ENCODE measurements around the gene HOXD10.

The HOXD10 gene

GRCh38 chr2:176146645-176147044, 30.1 kb downstream of the HOXD10 start:
- Histone ChIP-seq H3K27ac (ENCODE audit: poor library complexity, severe bottlenecking) (no peak overlapping the region), H3K27me3 (ENCODE audit: insufficient read depth, poor library complexity, severe bottlenecking) (no peaks in the 10 kb centered on the region), H3K36me3 (ENCODE audit: low read depth) (no peaks in the 10 kb centered on the region), H3K4me1 (ENCODE audit: insufficient read depth, poor library complexity, severe bottlenecking) (no peaks in the 10 kb centered on the region), H3K4me3 (ENCODE audit: severe bottlenecking) (no peak overlapping the region), H3K9me3 (ENCODE audit: severe bottlenecking) (no peaks in the 10 kb centered on the region)
- ATAC-seq (ENCODE audit: low read depth) (no peak), DNase-seq (ENCODE audit: low spot score) (no peak)
- no peak for TF ChIP-seq CTCF (IDR thresholded peaks at IDR 0.05; ENCODE audit: poor library complexity, severe bottlenecking)

- H3K9me3 ChIP-seq (ENCODE audit: severe bottlenecking) = no peaks in the 10 kb centered on the region
- DNase-seq (ENCODE audit: low spot score) = no peak
- ATAC-seq (ENCODE audit: low read depth) = no peak
- no peak overlapping the region for H3K4me3 ChIP-seq (ENCODE audit: severe bottlenecking)
- no peaks in the 10 kb centered on the region for H3K36me3 ChIP-seq (ENCODE audit: low read depth)
- H3K27ac ChIP-seq (ENCODE audit: poor library complexity, severe bottlenecking) = no peak overlapping the region
- no peaks in the 10 kb centered on the region for H3K27me3 ChIP-seq (ENCODE audit: insufficient read depth, poor library complexity, severe bottlenecking)
- no peaks in the 10 kb centered on the region for H3K4me1 ChIP-seq (ENCODE audit: insufficient read depth, poor library complexity, severe bottlenecking)
- no peak for TF ChIP-seq CTCF (IDR thresholded peaks at IDR 0.05; ENCODE audit: poor library complexity, severe bottlenecking)
Measured at GRCh38 chr2:176147210-176147799, 30.7 kb downstream of the HOXD10 start.

- Histone ChIP-seq H3K9me3 (ENCODE audit: severe bottlenecking) (no peaks in the 10 kb centered on the region), H3K4me3 (ENCODE audit: severe bottlenecking) (no peak overlapping the region), H3K27ac (ENCODE audit: poor library complexity, severe bottlenecking) (no peak overlapping the region), H3K36me3 (ENCODE audit: low read depth) (no peaks in the 10 kb centered on the region), H3K27me3 (ENCODE audit: insufficient read depth, poor library complexity, severe bottlenecking) (no peaks in the 10 kb centered on the region), H3K4me1 (ENCODE audit: insufficient read depth, poor library complexity, severe bottlenecking) (no peaks in the 10 kb centered on the region)
- DNase-seq (ENCODE audit: low spot score) (peak; percentile 52), ATAC-seq (ENCODE audit: low read depth) (no peak)
- TF ChIP-seq CTCF (IDR thresholded peaks at IDR 0.05; ENCODE audit: poor library complexity, severe bottlenecking) = no peak
Measured at GRCh38 chr2:176147800-176148496, 31.4 kb downstream of the HOXD10 start.

GRCh38 chr2:176148751-176149421, 32.3 kb downstream of the HOXD10 start:
- Histone ChIP-seq H3K27ac (ENCODE audit: poor library complexity, severe bottlenecking) (no peak overlapping the region), H3K4me3 (ENCODE audit: severe bottlenecking) (no peak overlapping the region), H3K27me3 (ENCODE audit: insufficient read depth, poor library complexity, severe bottlenecking) (no peaks in the 10 kb centered on the region), H3K36me3 (ENCODE audit: low read depth) (no peaks in the 10 kb centered on the region), H3K9me3 (ENCODE audit: severe bottlenecking) (no peaks in the 10 kb centered on the region), H3K4me1 (ENCODE audit: insufficient read depth, poor library complexity, severe bottlenecking) (no peaks in the 10 kb centered on the region)
- ATAC-seq (ENCODE audit: low read depth) (no peak), DNase-seq (ENCODE audit: low spot score) (no peak)
- TF ChIP-seq CTCF (IDR thresholded peaks at IDR 0.05; ENCODE audit: poor library complexity, severe bottlenecking) = no peak

All from RWPE2 (cell line).